MM.1S (cell line): ENCODE data around the gene ALOX12B.

Experiments
- CTCF ChIP-seq: fragments of 300-600 bp; sonication (generic); IDR thresholded peaks from 2 replicates; pipeline ENCODE4 v1.5.1; 2016; ENCODE audit warnings: antibody characterized with exemption, low read length, mixed read lengths
- EZH2 ChIP-seq: fragments of 300-600 bp; sonication (generic); optimal IDR thresholded peaks from 2 replicates; pipeline ENCODE3; 2017; ENCODE audit warnings: low read depth, mild to moderate bottlenecking, antibody characterized with exemption, low read length, mixed read lengths

- TF ChIP-seq CTCF, result no peak
- no peak for TF ChIP-seq EZH2
These were observed 31.7 kb downstream of the ALOX12B start for GRCh38 chr17:8055851-8056231.
